ENCODE results near the gene METTL6. TPM values are rescaled to one million over a fixed set of nuclear protein-coding genes. Genes with fewer than 3 reads are reported as not detected.

The METTL6 gene
- total RNA-seq, result 1 to 10 TPM; 2.6 to 9.6 (median 9.0) TPM

GRCh38 chr3:15427182-15427880 lies at the start of gene METTL6, which contains the start of gene EAF1:
Gene METTL6, minus strand, starts transcription at chr3:15427544. Its CDS starts 1,033 bp downstream, at chr3:15426511.
Gene EAF1, plus strand, starts transcription at chr3:15427598. Its CDS starts 182 bp downstream, at chr3:15427780.
- H3K9me3 ChIP-seq, result no peaks in the 10 kb centered on the region
- peaks cover 0 to 17% (median 0%) of the 10 kb centered on the region in 4 donors for H3K36me3 ChIP-seq
- intact Hi-C loops (cut with DNase I; ENCODE audit: low total_unique reads), result no loop called here
- TF ChIP-seq POLR2A (IDR thresholded peaks at IDR 0.05) (peak; percentile 43), EP300 (IDR thresholded peaks at IDR 0.05; ENCODE audit: low read depth) (no peak), CTCF (IDR thresholded peaks at IDR 0.05) (peak in 4 of 5 experiments; percentile 22 to 34 (median 23)), POLR2AphosphoS5 (IDR thresholded peaks at IDR 0.05) (peak in 2 of 3 donors; percentile 12 to 29)
- no peaks in the 10 kb centered on the region for H3K27me3 ChIP-seq
- in situ Hi-C loops (cut with MboI; ENCODE audit: low pct_ligation_motif_present in 1 of 4, low pct_unique_long_range_greater_than_20kb in 1 of 4, low sequenced_read_pairs in 3 of 4), result loop anchor here in 3 of 4 donors (25.0 kb wide), 1 partner anchor 135 kb away; no protein-coding TSS in a partner anchor
- 0% methylated on average over 13 of the region's 52 CpGs; no CpG with 5 or more reads in 1 of the 2 donors for WGBS, 2 donors (ENCODE audit: low coverage in 1 of 2)
- peak within 1 kb of the TSS; percentile 72 to 88 (median 77) for H3K4me3 ChIP-seq
- peak within 1 kb of the TSS; percentile 77 to 89 (median 85) for H3K27ac ChIP-seq
- peak; percentile 88 for DNase-seq
- H3K4me1 ChIP-seq, result peaks cover 6 to 41% (median 23%) of the 10 kb centered on the region in 4 donors

- intact Hi-C loops (cut with DNase I; ENCODE audit: low total_unique reads), result no loop called here
- 68 to 83% methylated on average over 1 to 3 of the region's 3 CpGs for WGBS, 2 donors (ENCODE audit: low coverage in 1 of 2)
- H3K4me1 ChIP-seq, result no peaks in the 10 kb centered on the region
- DNase-seq, result no peak
- H3K27ac ChIP-seq, result no peak overlapping the region
- no peaks in the 10 kb centered on the region for H3K9me3 ChIP-seq
- no peaks in the 10 kb centered on the region for H3K27me3 ChIP-seq
- in situ Hi-C loops (cut with MboI; ENCODE audit: low pct_ligation_motif_present in 1 of 4, low pct_unique_long_range_greater_than_20kb in 1 of 4, low sequenced_read_pairs in 3 of 4), result no loop called here
- no peak for TF ChIP-seq EP300 (IDR thresholded peaks at IDR 0.05; ENCODE audit: low read depth)
- H3K36me3 ChIP-seq, result no peaks in the 10 kb centered on the region
- no peak overlapping the region for H3K4me3 ChIP-seq
Observed at GRCh38 chr3:15476378-15476777, 49.0 kb upstream of the METTL6 start.

GRCh38 chr3:15475161-15475560 lies 47.8 kb upstream of the METTL6 start:
- no peak overlapping the region for H3K4me3 ChIP-seq
- no peak overlapping the region for H3K27ac ChIP-seq
- TF ChIP-seq CTCF (IDR thresholded peaks at IDR 0.05), result no peak
- no peak for TF ChIP-seq POLR2AphosphoS5 (IDR thresholded peaks at IDR 0.05)
- TF ChIP-seq EP300 (IDR thresholded peaks at IDR 0.05; ENCODE audit: low read depth), result no peak
- no peak for TF ChIP-seq POLR2A (IDR thresholded peaks at IDR 0.05)
- H3K27me3 ChIP-seq, result no peaks in the 10 kb centered on the region
- DNase-seq, result no peak
- H3K9me3 ChIP-seq, result no peaks in the 10 kb centered on the region
- intact Hi-C loops (cut with DNase I; ENCODE audit: low total_unique reads), result no loop called here
- 44% methylated on average over 5 of the region's 5 CpGs; no CpG with 5 or more reads in 1 of the 2 donors for whole genome bisulfite sequencing, 2 donors (ENCODE audit: low coverage in 1 of 2)
- H3K4me1 ChIP-seq, result no peaks in the 10 kb centered on the region
- in situ Hi-C loops (cut with MboI; ENCODE audit: low pct_ligation_motif_present in 1 of 4, low pct_unique_long_range_greater_than_20kb in 1 of 4, low sequenced_read_pairs in 3 of 4), result no loop called here
- no peaks in the 10 kb centered on the region for H3K36me3 ChIP-seq

GRCh38 chr3:15471861-15472260 lies 44.5 kb upstream of the METTL6 start:
- Histone ChIP-seq H3K36me3 (no peaks in the 10 kb centered on the region), H3K27ac (no peak overlapping the region), H3K27me3 (no peaks in the 10 kb centered on the region), H3K9me3 (no peaks in the 10 kb centered on the region), H3K4me3 (no peak overlapping the region), H3K4me1 (no peaks in the 10 kb centered on the region)
- TF ChIP-seq POLR2AphosphoS5 (IDR thresholded peaks at IDR 0.05) (no peak), POLR2A (IDR thresholded peaks at IDR 0.05) (no peak), EP300 (IDR thresholded peaks at IDR 0.05; ENCODE audit: low read depth) (no peak), CTCF (IDR thresholded peaks at IDR 0.05) (no peak)
- 71 to 85% methylated on average over 2 to 3 of the region's 3 CpGs for WGBS, 2 donors (ENCODE audit: low coverage in 1 of 2)
- no peak for DNase-seq
- in situ Hi-C loops (cut with MboI; ENCODE audit: low pct_ligation_motif_present in 1 of 4, low pct_unique_long_range_greater_than_20kb in 1 of 4, low sequenced_read_pairs in 3 of 4) (no loop called here), intact Hi-C loops (cut with DNase I; ENCODE audit: low total_unique reads) (no loop called here)
